Measurements from ENCODE around the gene RPS19BP1.

Gene RPS19BP1

DNA sequence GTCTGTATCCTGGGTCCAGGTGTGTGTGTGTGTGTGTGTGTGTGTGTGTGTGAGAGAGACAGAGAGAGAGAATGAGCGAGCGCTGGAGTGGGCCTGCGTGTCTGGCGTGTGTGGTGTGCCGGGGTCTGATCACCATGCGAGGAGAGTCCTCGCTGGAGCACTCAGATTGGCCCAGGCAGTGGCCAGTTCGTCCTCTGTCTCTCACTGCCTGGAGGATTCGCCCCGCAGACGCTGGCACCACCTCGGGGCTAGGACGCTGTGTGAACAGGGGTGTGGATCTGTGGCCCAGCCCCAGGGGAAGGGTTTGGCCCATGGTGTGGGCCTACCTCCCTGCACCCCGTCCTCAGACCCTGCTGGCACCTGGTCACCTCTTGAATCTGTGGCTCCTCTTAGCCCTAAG, 26.4 kb upstream of the RPS19BP1 start:
- no peak for DNase-seq

DNA sequence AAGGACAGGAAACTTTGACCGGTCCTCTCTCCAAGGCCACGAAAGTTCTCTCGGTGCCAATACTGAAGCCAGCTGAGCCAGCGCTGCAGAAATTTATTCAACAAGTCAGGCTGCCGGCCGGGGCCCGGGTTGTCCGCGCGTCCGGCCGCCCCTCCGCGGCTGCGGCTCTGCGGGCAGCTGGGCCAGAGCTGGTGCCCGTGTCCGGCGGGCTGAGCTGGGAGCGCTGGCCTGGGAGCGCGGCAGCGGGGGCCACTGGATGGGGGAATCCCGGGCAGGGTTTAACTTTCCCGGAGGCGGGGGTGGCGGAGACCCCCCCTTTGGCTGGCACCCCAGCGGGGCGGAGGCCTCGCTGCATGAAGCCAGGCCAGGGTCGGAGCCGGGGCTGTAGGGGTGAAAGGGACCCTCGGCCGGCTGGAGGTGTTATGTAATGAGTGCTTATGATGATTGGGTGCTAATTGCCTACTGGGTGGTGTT, 25.7 kb upstream of the RPS19BP1 start:
- DNase-seq, result no peak

GRCh38 chr22:39556970-39557841, 24.7 kb upstream of the RPS19BP1 start:
- DNase-seq, result peak; percentile 30

DNA sequence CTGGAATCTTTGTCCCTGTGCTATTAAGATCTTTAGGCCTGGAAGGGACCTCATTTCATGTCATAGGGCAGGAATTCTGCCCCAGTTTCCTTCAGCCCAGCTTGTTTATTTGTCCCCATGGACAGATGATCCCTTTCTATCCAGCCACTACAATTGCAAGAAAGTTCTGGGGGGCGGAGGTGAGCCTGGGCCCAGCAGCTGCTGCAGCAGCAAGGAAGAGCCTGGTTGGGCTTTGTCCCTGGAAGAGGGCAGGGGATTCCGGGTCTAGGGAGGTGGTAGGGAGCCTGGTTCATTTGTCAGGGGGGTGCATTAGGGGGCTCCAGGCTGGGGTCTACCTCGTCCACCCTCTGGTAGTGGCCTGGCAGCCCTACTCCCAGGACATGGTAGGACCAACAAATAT, 21.6 kb upstream of the RPS19BP1 start:
- DNase-seq, result no peak

DNA sequence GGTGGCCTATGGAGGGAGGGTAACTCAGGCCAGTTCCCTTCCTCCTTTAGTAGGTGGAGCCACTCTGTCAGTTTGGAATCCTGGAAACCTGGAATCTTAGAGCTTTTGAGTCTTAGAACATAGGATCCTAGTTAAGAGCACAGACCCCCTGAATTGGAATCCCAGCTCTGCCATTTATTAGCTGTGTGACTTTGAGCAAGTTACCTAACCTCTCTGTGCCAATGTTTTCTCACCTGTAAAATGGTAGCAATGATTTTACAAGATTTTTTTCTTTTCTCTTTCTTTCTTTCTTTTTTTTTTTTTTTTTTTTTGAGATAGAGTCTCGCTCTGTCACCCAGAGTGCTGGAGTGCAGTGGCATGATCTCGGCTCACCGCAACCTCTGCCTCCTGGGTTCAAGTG, 20.9 kb upstream of the RPS19BP1 start:
- DNase-seq, result no peak

- no peak for DNase-seq
Measured at GRCh38 chr22:39547587-39547947, 15.0 kb upstream of the RPS19BP1 start.

GRCh38 chr22:39546889-39547586, 14.5 kb upstream of the RPS19BP1 start:
- no peak for DNase-seq

- peak; percentile 52 for DNase-seq
Measured at GRCh38 chr22:39545386-39546365, 13.1 kb upstream of the RPS19BP1 start.

- no peak for DNase-seq
Measured at GRCh38 chr22:39543095-39543494, 10.5 kb upstream of the RPS19BP1 start.

DNA sequence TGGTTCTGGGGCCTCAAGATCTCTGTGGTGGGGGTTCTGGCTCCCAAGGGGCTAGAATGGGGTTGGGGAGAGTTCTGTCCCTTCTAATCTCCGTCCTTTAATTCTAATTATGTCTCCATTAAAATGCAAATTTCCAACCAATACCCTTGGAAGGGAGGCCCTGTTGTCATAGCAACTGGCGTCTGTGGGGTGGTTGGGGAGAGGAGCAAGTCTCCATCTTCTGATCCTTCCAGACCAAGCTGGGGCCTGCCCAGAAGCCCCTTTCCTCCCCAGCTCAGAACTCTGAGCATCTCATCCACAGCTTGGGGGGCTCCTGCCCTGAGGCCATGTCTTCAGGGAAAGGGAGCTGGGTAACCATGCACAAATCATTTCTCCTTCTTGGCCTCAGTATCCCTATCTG, 5.4 kb upstream of the RPS19BP1 start:
- no peak for DNase-seq

DNA sequence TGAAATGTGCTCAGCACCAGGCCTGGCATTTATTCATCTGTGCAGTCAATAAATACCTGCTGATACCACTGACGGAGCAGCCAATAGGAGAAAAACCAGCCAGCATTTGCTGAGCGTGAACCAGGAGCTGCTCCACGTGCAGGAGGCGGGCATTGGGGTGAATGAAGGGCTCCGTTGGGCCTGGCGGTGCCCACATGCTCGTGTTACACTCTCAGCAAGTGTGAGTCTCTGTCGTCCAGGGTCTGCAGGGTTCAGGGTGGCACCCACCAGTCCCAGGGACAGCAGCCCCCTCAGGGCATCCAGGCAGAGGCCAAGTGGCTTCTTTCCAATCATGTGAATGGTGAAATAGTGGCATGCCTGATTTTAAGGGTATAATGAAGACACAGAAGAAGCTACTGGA, 4.2 kb upstream of the RPS19BP1 start:
- DNase-seq, result no peak

DNA sequence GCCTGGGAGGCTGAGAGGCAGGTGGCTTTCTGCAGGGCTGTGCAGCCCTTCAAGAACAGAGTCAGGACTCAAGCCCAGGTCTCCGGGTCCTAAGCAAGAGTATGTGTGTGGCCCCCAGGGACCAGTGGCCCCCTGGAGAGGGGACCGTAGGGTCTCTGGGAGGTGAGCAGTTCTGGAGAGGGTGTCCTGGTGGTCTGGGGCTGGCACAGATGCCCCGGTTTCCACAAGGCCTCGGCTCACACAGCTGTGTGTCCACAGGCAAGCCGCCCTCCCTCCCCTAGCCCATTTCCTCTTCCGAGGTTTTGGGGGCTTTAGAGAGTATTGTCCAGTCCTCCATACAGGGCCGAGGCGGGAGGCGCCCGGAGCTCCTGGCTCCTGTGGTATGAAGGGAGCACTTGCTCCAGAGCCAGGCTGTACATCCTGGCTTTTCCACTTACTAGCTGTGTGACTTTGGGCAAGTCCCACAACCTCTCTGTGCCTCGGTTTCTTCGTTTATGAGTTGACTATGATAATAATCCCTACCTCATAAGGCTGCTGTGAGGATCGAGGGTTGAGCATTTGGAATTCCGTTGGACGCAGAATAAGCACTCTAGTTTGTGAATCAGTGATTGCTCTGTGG, 3.4 kb upstream of the RPS19BP1 start:
- no peak for DNase-seq

DNA sequence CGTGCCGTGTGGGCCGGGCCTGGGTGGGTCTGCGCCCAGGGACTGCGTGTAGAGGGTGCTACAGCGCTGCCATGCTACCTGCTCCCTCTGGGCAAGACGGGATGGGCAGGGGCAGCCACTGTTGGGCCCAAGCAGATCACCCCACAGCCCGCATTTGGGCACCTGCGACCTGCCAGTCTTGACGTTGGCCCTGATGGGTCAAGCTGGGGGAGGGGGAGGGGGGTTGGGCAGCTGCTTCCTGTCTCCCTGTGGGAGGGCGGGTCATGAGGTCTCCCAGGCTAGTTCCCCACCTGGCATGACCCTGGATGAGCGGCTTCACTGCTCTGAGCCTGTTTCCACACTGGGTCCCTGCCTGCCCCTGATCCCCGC, 2.8 kb upstream of the RPS19BP1 start:
- no peak for DNase-seq

- peak; percentile 82 for DNase-seq
Measured at GRCh38 chr22:39534591-39535356, 2.2 kb upstream of the RPS19BP1 start.

DNA sequence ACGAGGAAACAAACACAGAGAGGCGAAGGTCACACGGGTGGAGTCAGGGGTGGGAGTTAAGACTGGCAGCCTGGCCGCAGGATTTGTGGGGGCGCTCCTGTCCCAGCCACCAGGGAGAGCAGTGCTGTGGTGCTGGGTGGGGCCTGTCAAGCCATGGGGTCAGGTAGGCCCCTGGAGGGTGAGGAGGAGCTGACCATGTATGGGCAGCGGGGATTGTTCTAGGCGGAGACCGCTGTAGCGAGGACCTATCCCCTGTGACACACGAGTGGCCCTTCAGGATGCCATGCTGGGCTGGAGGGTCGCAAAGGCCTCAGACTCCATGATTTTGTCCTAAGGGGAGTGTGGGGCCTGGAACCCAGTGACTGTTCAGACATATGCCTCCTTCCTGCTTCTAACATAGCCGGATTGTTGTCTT, 1.6 kb upstream of the RPS19BP1 start:
- no peak for DNase-seq

GRCh38 chr22:39530692-39531331, 1.7 kb downstream of the RPS19BP1 start:
- DNase-seq, result peak; percentile 62

DNA sequence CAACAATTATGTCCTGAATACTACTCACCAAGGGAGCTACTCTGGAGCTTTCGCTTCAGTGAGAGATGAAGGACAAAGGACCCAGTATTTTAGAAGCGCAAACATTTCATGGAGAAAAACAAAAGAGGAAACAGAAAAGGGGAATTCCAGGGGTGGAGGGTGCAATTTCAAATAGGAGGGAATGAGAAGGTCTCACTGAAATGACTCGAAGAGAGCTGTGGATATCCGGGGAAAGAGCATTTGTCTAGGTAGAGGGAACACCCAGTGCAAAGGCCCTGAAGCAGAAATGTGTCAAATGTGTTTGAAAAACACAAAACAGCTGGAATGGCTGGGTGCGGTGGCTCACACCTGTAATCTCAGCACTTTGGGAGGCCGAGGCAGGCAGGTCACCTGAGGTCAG, 2.4 kb downstream of the RPS19BP1 start:
- no peak for DNase-seq

DNA sequence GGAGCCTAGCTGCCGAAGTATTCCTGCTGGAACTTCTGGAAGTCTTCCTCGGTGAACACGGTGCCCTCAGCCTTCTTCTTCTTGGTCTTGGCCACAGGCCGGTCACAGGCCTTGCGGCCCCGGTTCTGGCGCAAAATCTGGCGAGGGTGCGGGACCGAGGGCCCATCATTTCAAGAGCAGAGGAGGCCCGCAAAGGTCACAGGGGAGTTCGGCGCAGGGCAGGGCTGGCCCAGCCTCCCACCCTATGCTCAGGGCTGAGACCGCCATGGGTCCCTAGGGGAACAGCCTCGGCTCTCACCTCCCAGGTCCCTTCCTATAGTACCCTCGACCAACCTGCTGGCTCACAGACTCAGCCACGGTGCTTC, 3.1 kb downstream of the RPS19BP1 start:
- no peak for DNase-seq

DNA sequence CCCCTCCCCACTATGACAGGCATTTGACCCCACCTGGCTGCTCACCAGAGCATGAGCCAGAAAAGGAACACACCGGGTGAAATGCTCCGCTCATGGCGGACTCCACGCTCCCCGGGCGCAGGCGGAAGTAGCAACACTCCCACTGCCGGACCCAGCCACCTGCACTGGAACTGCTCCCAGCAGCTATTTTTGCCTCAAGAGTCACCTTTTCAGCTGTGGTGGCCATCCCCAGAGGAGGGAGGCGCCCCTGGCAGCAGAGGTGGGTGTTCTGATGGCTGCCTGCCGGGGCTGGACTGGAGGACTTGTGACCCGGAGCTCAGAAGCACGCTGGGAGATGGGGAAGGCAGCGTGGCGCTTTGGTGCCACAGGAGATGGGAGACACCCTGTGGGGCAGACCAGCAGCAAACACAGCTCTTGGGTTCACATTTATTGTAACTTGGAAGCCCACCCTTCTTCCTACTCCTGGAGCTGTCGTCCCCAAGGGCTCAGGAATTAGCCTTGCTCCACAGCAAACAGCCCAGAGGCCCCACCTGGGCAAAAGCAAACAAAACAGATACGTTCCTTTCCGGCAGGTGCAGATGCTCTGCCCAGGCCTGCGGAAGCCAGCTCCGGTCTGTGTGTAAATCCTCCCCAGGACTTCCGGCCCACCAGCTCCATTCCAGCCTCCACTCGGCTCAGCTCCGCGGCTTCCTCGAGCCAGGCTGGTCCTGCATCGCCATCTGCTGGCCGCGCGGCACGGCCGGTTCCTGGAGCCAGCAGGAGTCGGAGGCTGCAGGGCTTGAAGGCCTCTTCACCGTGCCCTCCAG, 3.7 kb downstream of the RPS19BP1 start:
- DNase-seq, result peak; percentile 94

DNA sequence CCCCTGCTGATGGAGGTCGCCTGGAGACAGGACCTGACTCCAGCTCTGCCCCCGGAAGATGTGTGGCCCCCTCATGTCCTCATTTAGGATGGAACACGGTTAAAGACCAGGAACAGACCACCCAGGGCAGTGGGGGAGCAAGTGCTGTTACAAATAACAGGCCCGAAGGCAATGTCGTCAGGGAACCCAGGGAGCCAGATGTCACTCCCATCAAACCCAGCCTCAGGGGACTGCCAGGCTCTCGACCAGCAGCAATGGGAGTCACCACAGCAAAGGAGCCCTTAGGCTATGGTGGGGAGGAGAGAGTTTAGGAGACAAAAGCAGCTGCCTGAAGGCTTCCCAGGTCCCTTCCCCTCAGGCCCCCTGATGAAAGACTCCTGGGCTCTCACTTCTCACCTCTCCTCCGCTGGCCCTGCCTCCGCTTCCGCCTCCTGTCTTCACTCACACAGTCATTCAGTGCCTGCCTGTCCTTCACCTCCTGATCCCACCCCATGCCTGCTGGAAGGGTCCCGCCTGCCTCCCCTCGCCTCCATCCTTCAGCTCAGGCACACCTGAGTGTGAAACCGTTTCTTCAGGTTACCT, 4.4 kb downstream of the RPS19BP1 start:
- no peak for DNase-seq
